NT2/D1 (cell line): Measurements from ENCODE around the gene COBLL1.

Experiments
- YY1 ChIP-seq: IDR thresholded peaks from 2 replicates; pipeline ENCODE4 v1.6.1; 2011; ENCODE audit not compliant: insufficient read length, insufficient read depth
- ZNF274 ChIP-seq: IDR thresholded peaks from 2 replicates; pipeline ENCODE4 v1.6.1; 2011; ENCODE audit warnings: mild to moderate bottlenecking, low read depth, low read length

DNA sequence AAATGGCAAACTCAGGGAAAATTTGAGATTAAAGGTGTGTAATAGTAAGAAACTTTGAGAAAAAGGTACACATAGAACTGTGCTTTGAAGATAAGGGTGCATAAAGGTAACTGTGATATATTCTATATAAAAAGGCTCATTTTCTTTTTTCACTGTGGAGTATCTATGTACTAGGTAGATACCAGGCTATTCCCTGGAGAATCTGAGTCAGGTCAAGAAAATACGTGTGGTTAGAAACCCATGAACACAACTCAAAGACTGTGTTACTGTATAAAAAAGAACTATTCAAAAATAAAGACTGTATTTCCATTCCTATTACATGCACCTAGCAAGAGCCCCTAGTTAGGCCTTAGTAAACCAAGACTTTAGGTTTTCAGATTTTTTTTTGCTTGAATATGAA is 120.2 kb downstream of the COBLL1 start:
- TF ChIP-seq YY1 (no peak), ZNF274 (no peak)
